ENCODE results near the gene SDK2. TPM values are rescaled to one million over a fixed set of nuclear protein-coding genes. Genes with fewer than 3 reads are reported as not detected.

Gene SDK2
- total and polyA plus RNA-seq, 9 of the 15 experiments (the other 6 are each of a cell fraction or from before 2014, with no cell fraction given): 0.04 TPM; not detected in 8

DNA sequence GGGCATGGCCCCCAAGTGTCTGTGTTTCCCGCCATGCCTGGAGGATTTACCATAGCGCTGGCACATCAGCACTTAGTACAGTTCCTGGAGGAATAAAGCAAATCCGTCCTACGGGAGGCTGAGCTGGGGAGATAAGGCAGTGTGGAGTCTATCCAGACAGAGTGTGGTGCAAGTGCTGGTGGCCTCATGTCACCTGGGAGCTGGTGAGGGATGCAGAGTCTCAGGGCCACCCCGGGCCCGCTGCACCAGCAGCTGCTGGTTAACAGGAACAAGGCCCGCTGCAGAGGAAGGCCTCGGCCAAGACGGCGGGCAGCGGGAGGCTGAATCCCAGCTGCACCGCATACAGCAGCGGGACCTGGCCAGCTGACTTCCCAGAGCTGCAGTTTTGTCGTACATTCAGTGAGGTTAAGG, 275.1 kb downstream of the SDK2 start (continued):
- no peak for TF ChIP-seq SREBF1 (IDR thresholded peaks at IDR 0.05; ENCODE audit: borderline replicate concordance, low read depth, low read length)
- no peak for TF ChIP-seq FOS (IDR thresholded peaks at IDR 0.05; ENCODE audit: extremely low read depth, insufficient read length)
- TF ChIP-seq ZFP36 (IDR thresholded peaks at IDR 0.05; ENCODE audit: low read depth, low read length, partially characterized antibody): peak; percentile 8
- TF ChIP-seq E2F8 (IDR thresholded peaks at IDR 0.05; ENCODE audit: low read depth, partially characterized antibody): peak; percentile 43
- 0 out of 2 replicates have a peak, but pooled peaks have one; percentile 24 for TF ChIP-seq EP300 (IDR thresholded peaks at IDR 0.05; ENCODE audit: low read length)
- TF ChIP-seq MXD1 (CRISPR knock-in tag; IDR thresholded peaks at IDR 0.05; ENCODE audit: borderline replicate concordance, poor library complexity, severe bottlenecking): no peak
- TF ChIP-seq KLF16 (IDR thresholded peaks at IDR 0.05): no peak
- peak; percentile 24; the same call in 1 of the 2 replicates for TF ChIP-seq NFIC (IDR thresholded peaks at IDR 0.05)
- no peak for TF ChIP-seq ZNF3 (CRISPR knock-in tag; IDR thresholded peaks at IDR 0.05)
- no peak for TF ChIP-seq KHSRP (IDR thresholded peaks at IDR 0.05)
- TF ChIP-seq CEBPB (tag; IDR thresholded peaks at IDR 0.05): peak; percentile 27; the same call in 1 of the 2 replicates
- TF ChIP-seq HDAC2 (IDR thresholded peaks at IDR 0.05): no peak
- no peak for TF ChIP-seq ZNF766 (CRISPR knock-in tag; conservative IDR thresholded peaks at IDR 0.05)
- TF ChIP-seq E2F6 (IDR thresholded peaks at IDR 0.05; ENCODE audit: borderline replicate concordance in 1 of 2, extremely low read depth in 1 of 2, insufficient read depth in 1 of 2, insufficient read length in 1 of 2, low read depth in 1 of 2, low read length in 1 of 2, poor library complexity in 1 of 2, severe bottlenecking in 1 of 2): peak in 1 of 2 experiments; percentile 8
- no peak for TF ChIP-seq RBM17 (IDR thresholded peaks at IDR 0.05; ENCODE audit: borderline replicate concordance, low read depth, low read length)
- no peak for TF ChIP-seq ARHGAP35 (IDR thresholded peaks at IDR 0.05; ENCODE audit: partially characterized antibody)
- no peak for TF ChIP-seq MED1 (CRISPR knock-in tag; IDR thresholded peaks at IDR 0.05; ENCODE audit: borderline replicate concordance)
- no peak for TF ChIP-seq NFE2 (IDR thresholded peaks at IDR 0.05; ENCODE audit: low read depth)
- TF ChIP-seq RB1 (IDR thresholded peaks at IDR 0.05; ENCODE audit: low read depth): no peak
- TF ChIP-seq ZNF644 (tag; IDR thresholded peaks at IDR 0.05; ENCODE audit: low read depth): no peak
- no peak for TF ChIP-seq PHF20 (IDR thresholded peaks at IDR 0.05; ENCODE audit: partially characterized antibody)
- no peak for TF ChIP-seq TBP (optimal IDR thresholded peaks at IDR 0.05; ENCODE audit: low read depth, low read length)
- TF ChIP-seq HNRNPK (IDR thresholded peaks at IDR 0.05; ENCODE audit: low read depth, low read length, poor library complexity, severe bottlenecking): no peak
- no peak for TF ChIP-seq ZNF24 (IDR thresholded peaks at IDR 0.05)
- TF ChIP-seq NFXL1 (CRISPR knock-in tag; IDR thresholded peaks at IDR 0.05): no peak
- no peak for TF ChIP-seq HDAC8 (tag; IDR thresholded peaks at IDR 0.05)
- TF ChIP-seq CREB1 (IDR thresholded peaks at IDR 0.05): no peak
- no peak for TF ChIP-seq CREB1 (CRISPR knock-in tag; IDR thresholded peaks at IDR 0.05)
- TF ChIP-seq ZBED1 (IDR thresholded peaks at IDR 0.05): no peak
- no peak for TF ChIP-seq ZNF324 (CRISPR knock-in tag; IDR thresholded peaks at IDR 0.05)

All from K562 (cell line).